Lower lobe of right lung (tissue), 2 donors: ENCODE results near the gene GALNT12. TPM values are rescaled to one million over a fixed set of nuclear protein-coding genes. Genes with fewer than 3 reads are reported as not detected.

ENCODE experiments used
- ATAC-seq, 2 donors: fragments of 200-7000 bp; cut with Tn5 transposase; one replicate each; pipeline ENCODE4 v1.9.1; 2020 to 2022; ENCODE audit warnings: mild to moderate bottlenecking in 2 of 2, moderate library complexity in 2 of 2
- DNase-seq: peaks from one replicate; pipeline ENCODE4 v3.0.0-alpha.2; 2020
- H3K27ac ChIP-seq: fragments of 200-600 bp; one replicate; pipeline ENCODE4 v1.8.0; 2022
- H3K27me3 ChIP-seq: fragments of 200-600 bp; one replicate; pipeline ENCODE4 v1.8.0; 2022; ENCODE audit warnings: low read depth
- H3K36me3 ChIP-seq: fragments of 200-600 bp; one replicate; pipeline ENCODE4 v1.8.0; 2022; ENCODE audit warnings: mild to moderate bottlenecking
- H3K4me1 ChIP-seq: fragments of 200-600 bp; one replicate; pipeline ENCODE4 v1.8.0; 2022
- H3K4me3 ChIP-seq: fragments of 200-600 bp; one replicate; pipeline ENCODE4 v1.8.0; 2022; ENCODE audit warnings: mild to moderate bottlenecking
- H3K9me3 ChIP-seq: fragments of 200-600 bp; one replicate; pipeline ENCODE4 v1.8.0; 2022
- intact Hi-C: fragments of 100-400 bp; cut with DNase I; formaldehyde crosslinking; loops from one replicate; pipeline ENCODE4 v1.11.0; 2022
- total RNA-seq: library from RNA; stranded (reverse); fragmentation: NEBNext Ultra II Directional; extraction: Animal tissue kit (Norgen Biotek cat#: 25700); gene quantifications from one replicate; pipeline ENCODE4 v1.2.1, GENCODE V29; 2021
- TF ChIP-seq, protein P1 (sequence below): fragments of 200-600 bp; IDR thresholded peaks from one replicate; pipeline ENCODE4 v1.8.0; 2022; ENCODE audit warnings: antibody characterized with exemption, mild to moderate bottlenecking
- donor health status: DM: no; HTN: yes; CAD: no; lungs with severe emphysema.

Gene GALNT12
- total RNA-seq, 1 donor from 2014 or later: 23.2 TPM

DNA sequence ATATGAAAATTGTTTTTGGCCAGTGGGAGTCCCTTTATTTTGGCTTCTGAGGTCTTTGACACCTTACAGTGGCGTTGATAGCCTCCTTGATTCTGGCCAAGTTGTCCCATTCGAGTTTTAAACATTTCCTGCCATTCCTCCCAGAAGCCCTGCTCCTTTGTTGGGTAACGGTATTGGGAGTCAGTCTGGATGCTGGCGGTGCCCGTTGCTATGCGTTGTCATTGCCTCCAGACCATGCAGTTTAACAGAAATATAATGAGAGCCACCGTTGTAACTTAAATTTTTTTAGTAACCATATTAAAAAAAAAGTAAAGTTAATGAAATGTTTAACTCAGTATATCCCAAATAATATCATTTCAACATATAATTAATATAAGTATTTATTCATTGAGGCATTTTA, 35.0 kb downstream of the GALNT12 start:
- Histone ChIP-seq H3K36me3 (peaks cover 6% of the 10 kb centered on the region), H3K27ac (no peak overlapping the region), H3K4me1 (no peaks in the 10 kb centered on the region), H3K27me3 (no peaks in the 10 kb centered on the region), H3K4me3 (no peak overlapping the region), H3K9me3 (no peaks in the 10 kb centered on the region)
- intact Hi-C loops: no loop called here
- no peak for ATAC-seq
- TF ChIP-seq, protein P1, sequence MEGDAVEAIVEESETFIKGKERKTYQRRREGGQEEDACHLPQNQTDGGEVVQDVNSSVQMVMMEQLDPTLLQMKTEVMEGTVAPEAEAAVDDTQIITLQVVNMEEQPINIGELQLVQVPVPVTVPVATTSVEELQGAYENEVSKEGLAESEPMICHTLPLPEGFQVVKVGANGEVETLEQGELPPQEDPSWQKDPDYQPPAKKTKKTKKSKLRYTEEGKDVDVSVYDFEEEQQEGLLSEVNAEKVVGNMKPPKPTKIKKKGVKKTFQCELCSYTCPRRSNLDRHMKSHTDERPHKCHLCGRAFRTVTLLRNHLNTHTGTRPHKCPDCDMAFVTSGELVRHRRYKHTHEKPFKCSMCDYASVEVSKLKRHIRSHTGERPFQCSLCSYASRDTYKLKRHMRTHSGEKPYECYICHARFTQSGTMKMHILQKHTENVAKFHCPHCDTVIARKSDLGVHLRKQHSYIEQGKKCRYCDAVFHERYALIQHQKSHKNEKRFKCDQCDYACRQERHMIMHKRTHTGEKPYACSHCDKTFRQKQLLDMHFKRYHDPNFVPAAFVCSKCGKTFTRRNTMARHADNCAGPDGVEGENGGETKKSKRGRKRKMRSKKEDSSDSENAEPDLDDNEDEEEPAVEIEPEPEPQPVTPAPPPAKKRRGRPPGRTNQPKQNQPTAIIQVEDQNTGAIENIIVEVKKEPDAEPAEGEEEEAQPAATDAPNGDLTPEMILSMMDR: no peak
- no peak for DNase-seq

DNA sequence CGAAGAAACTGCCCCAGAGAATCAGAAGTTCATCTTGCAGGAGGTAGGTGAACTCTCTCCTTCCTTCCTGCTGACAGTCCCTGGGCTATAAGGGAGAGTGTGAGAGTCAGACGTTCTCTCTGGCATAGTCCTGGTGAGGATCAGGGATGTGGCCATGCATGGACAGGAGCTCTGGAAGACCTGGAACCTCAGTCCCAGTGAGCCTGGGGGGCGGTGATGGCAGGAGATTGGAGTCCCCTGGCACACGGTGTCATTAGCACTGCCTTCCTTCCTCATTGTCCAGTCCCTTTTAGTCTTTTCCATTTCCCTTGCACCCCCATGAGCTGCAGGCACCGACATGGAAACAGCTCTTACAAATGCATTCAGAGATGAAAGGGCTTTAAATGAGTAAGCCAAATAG, 38.6 kb downstream of the GALNT12 start:
- no peak overlapping the region for H3K27ac ChIP-seq
- H3K9me3 ChIP-seq: no peaks in the 10 kb centered on the region
- TF ChIP-seq, protein P1: no peak
- intact Hi-C loops: no loop called here
- DNase-seq (no peak), ATAC-seq (no peak)
- peaks cover 6% of the 10 kb centered on the region for H3K36me3 ChIP-seq
- H3K4me3 ChIP-seq: no peak overlapping the region
- no peaks in the 10 kb centered on the region for H3K27me3 ChIP-seq
- no peaks in the 10 kb centered on the region for H3K4me1 ChIP-seq

GRCh38 chr9:98846879-98847278, 39.4 kb downstream of the GALNT12 start:
- DNase-seq (no peak), ATAC-seq (no peak)
- no peaks in the 10 kb centered on the region for H3K27me3 ChIP-seq
- peaks cover 6% of the 10 kb centered on the region for H3K36me3 ChIP-seq
- TF ChIP-seq, protein P1: no peak
- H3K4me3 ChIP-seq: no peak overlapping the region
- H3K9me3 ChIP-seq: no peaks in the 10 kb centered on the region
- no peaks in the 10 kb centered on the region for H3K4me1 ChIP-seq
- H3K27ac ChIP-seq: no peak overlapping the region
- intact Hi-C loops: no loop called here

- no peaks in the 10 kb centered on the region for H3K4me1 ChIP-seq
- H3K9me3 ChIP-seq: no peaks in the 10 kb centered on the region
- DNase-seq (peak; percentile 91), ATAC-seq (peak; percentile 96 to 98)
- peaks cover 6% of the 10 kb centered on the region for H3K36me3 ChIP-seq
- H3K4me3 ChIP-seq: peak overlapping the region; percentile 28
- H3K27ac ChIP-seq: no peak overlapping the region
- intact Hi-C loops: no loop called here
- TF ChIP-seq, protein P1: peak; percentile 96
- H3K27me3 ChIP-seq: no peaks in the 10 kb centered on the region
These were observed 41.1 kb downstream of the GALNT12 start for GRCh38 chr9:98848450-98849149.

DNA sequence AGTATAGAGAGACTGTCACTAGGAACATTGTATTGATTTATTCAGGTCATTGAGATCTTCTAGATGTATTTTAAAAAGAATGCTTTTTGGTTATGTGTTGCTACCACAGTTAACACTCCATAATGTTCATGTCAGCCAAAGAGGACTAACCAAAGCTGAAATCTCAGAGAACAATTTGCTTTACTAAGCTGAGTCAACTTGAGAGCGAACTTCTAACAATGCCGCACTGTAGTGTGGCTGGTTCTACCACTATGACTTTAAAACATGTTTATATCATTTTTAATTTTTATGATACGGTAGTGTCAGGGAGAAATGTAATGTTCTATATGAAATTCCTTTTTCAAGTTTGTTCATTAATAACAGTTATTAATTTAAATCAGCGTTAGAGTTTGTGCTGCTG, 42.1 kb downstream of the GALNT12 start:
- H3K4me3 ChIP-seq: no peak overlapping the region
- no peaks in the 10 kb centered on the region for H3K4me1 ChIP-seq
- no peak for ATAC-seq
- no peak overlapping the region for H3K27ac ChIP-seq
- intact Hi-C loops: no loop called here
- DNase-seq: no peak
- TF ChIP-seq, protein P1: no peak
- peaks cover 3% of the 10 kb centered on the region for H3K36me3 ChIP-seq
- no peaks in the 10 kb centered on the region for H3K9me3 ChIP-seq
- H3K27me3 ChIP-seq: no peaks in the 10 kb centered on the region
